KG1 (cell line): ENCODE data around the gene PARVG.

ENCODE experiments used
- DNase-seq: peaks from one replicate; lab custom pipeline; 2025; lab: John Stamatoyannopoulos, UW

PARVG gene

GRCh38 chr22:44180706-44181032 is at the start of gene PARVG:
Gene PARVG (plus strand): TSS chr22:44180925. CDS start chr22:44183330, 2,405 bp downstream.
- DNase-seq = peak; percentile 61

GRCh38 chr22:44131412-44131811 is 49.3 kb upstream of the PARVG start:
- no peak for DNase-seq

GRCh38 chr22:44131989-44132685 is 48.6 kb upstream of the PARVG start:
- no peak for DNase-seq

GRCh38 chr22:44132724-44133123 is 48.0 kb upstream of the PARVG start:
- DNase-seq = no peak

GRCh38 chr22:44133161-44133560 is 47.6 kb upstream of the PARVG start:
- no peak for DNase-seq

GRCh38 chr22:44133901-44134571 is 46.7 kb upstream of the PARVG start:
- peak; percentile 75 for DNase-seq

GRCh38 chr22:44136112-44136511 is 44.6 kb upstream of the PARVG start:
- DNase-seq = no peak

- DNase-seq = no peak
Measured at GRCh38 chr22:44136786-44137185, 43.9 kb upstream of the PARVG start.

GRCh38 chr22:44137415-44137814 is 43.3 kb upstream of the PARVG start:
- no peak for DNase-seq

GRCh38 chr22:44139773-44140172 is 41.0 kb upstream of the PARVG start:
- DNase-seq = no peak

GRCh38 chr22:44142421-44143104 is 38.2 kb upstream of the PARVG start:
- DNase-seq = no peak

GRCh38 chr22:44143105-44143474 is 37.6 kb upstream of the PARVG start:
- DNase-seq = no peak

- no peak for DNase-seq
Measured at GRCh38 chr22:44143579-44143978, 37.1 kb upstream of the PARVG start.

- DNase-seq = no peak
Measured at GRCh38 chr22:44144046-44144569, 36.6 kb upstream of the PARVG start.

- DNase-seq = no peak
Measured at GRCh38 chr22:44145544-44145943, 35.2 kb upstream of the PARVG start.

- DNase-seq = no peak
Measured at GRCh38 chr22:44146088-44146861, 34.5 kb upstream of the PARVG start.

GRCh38 chr22:44147008-44147645 is 33.6 kb upstream of the PARVG start:
- no peak for DNase-seq

- DNase-seq = no peak
Measured at GRCh38 chr22:44147821-44148574, 32.7 kb upstream of the PARVG start.

GRCh38 chr22:44151676-44152075 is 29.0 kb upstream of the PARVG start:
- DNase-seq = no peak

GRCh38 chr22:44153710-44154109 is 27.0 kb upstream of the PARVG start:
- no peak for DNase-seq

- no peak for DNase-seq
Measured at GRCh38 chr22:44154436-44154942, 26.2 kb upstream of the PARVG start.
